Central memory CD8-positive, alpha-beta T cell (primary cell): ENCODE data around the gene OR6B2.
"Not testable (repeated sequence)": the region's sequence is repeated elsewhere in the genome, so short reads cannot be mapped to it uniquely, and the experiment has no call there.

ENCODE experiments used
- ATAC-seq: fragments of 150-1000 bp; cut with Tn5 transposase; replicated peaks from 2 replicates; pipeline ENCODE4 v1.10.0; 2022; ENCODE audit warnings: mild to moderate bottlenecking, moderate FRiP score, moderate number of reproducible peaks; ENCODE audit not compliant: poor library complexity, severe bottlenecking; ENCODE audit errors: extremely low read depth
- DNase-seq, 2 donors: peaks; one replicate each; pipeline ENCODE4 v3.0.0; 2021; ENCODE audit warnings: low spot score in 2 of 2
- H3K27ac Mint-ChIP-seq: one replicate; pipeline ENCODE4 v1.8.0; 2022; ENCODE audit warnings: low read depth, mild to moderate bottlenecking, moderate library complexity, mixed read lengths
- H3K27me3 Mint-ChIP-seq: one replicate; pipeline ENCODE4 v1.8.0; 2022; ENCODE audit warnings: mixed read lengths
- H3K36me3 Mint-ChIP-seq: one replicate; pipeline ENCODE4 v1.8.0; 2022; ENCODE audit warnings: mild to moderate bottlenecking, moderate library complexity, mixed read lengths; ENCODE audit not compliant: insufficient read depth
- H3K4me1 Mint-ChIP-seq: one replicate; pipeline ENCODE4 v1.8.0; 2022; ENCODE audit warnings: mixed read lengths
- H3K4me3 Mint-ChIP-seq: one replicate; pipeline ENCODE4 v1.8.0; 2022; ENCODE audit warnings: mild to moderate bottlenecking, moderate library complexity, mixed read lengths
- H3K9me3 Mint-ChIP-seq: one replicate; pipeline ENCODE4 v1.8.0; 2022; ENCODE audit warnings: mixed read lengths

OR6B2 gene

GRCh38 chr2:240053173-240054155 lies 23.2 kb upstream of the OR6B2 start, which contains the start of gene OR6B3:
TSS of gene OR6B3 (minus strand) at chr2:240053521.
- H3K4me3 Mint-ChIP-seq = no peak within 1 kb of the TSS
- no peaks in the 10 kb centered on the region for H3K9me3 Mint-ChIP-seq
- no peak for ATAC-seq
- peaks cover 6% of the 10 kb centered on the region for H3K4me1 Mint-ChIP-seq
- H3K27me3 Mint-ChIP-seq = peaks cover 62% of the 10 kb centered on the region
- peaks cover 3% of the 10 kb centered on the region for H3K36me3 Mint-ChIP-seq
- no peak for DNase-seq
- H3K27ac Mint-ChIP-seq = no peak within 1 kb of the TSS

GRCh38 chr2:240052524-240052923 lies 22.3 kb upstream of the OR6B2 start:
- ATAC-seq (no peak), DNase-seq (no peak)
- Mint-ChIP-seq H3K4me1 (peaks cover 6% of the 10 kb centered on the region), H3K4me3 (no peak overlapping the region), H3K27me3 (peaks cover 64% of the 10 kb centered on the region), H3K27ac (no peak overlapping the region), H3K9me3 (no peaks in the 10 kb centered on the region), H3K36me3 (peaks cover 3% of the 10 kb centered on the region)

GRCh38 chr2:240051697-240052096 lies 21.5 kb upstream of the OR6B2 start:
- no peak overlapping the region for H3K4me3 Mint-ChIP-seq
- peaks cover 64% of the 10 kb centered on the region for H3K27me3 Mint-ChIP-seq
- no peak for ATAC-seq
- peaks cover 3% of the 10 kb centered on the region for H3K36me3 Mint-ChIP-seq
- peaks cover 6% of the 10 kb centered on the region for H3K4me1 Mint-ChIP-seq
- no peak for DNase-seq
- H3K27ac Mint-ChIP-seq = no peak overlapping the region
- H3K9me3 Mint-ChIP-seq = no peaks in the 10 kb centered on the region

- DNase-seq = no peak
These were observed 20.0 kb upstream of the OR6B2 start for GRCh38 chr2:240050278-240050677.

GRCh38 chr2:240048237-240048636 lies 18.0 kb upstream of the OR6B2 start:
- H3K4me1 Mint-ChIP-seq = no peaks in the 10 kb centered on the region
- H3K36me3 Mint-ChIP-seq = no peaks in the 10 kb centered on the region
- peaks cover 64% of the 10 kb centered on the region for H3K27me3 Mint-ChIP-seq
- ATAC-seq (no peak), DNase-seq (no peak)
- H3K4me3 Mint-ChIP-seq = no peak overlapping the region
- H3K9me3 Mint-ChIP-seq = no peaks in the 10 kb centered on the region
- no peak overlapping the region for H3K27ac Mint-ChIP-seq

More at GRCh38 chr2:240050278-240050677, 20.0 kb upstream of the OR6B2 start:
- H3K4me3 Mint-ChIP-seq = no peak overlapping the region
- no peak for ATAC-seq
- H3K36me3 Mint-ChIP-seq = no peaks in the 10 kb centered on the region
- peaks cover 2% of the 10 kb centered on the region for H3K4me1 Mint-ChIP-seq
- H3K27me3 Mint-ChIP-seq = peaks cover 64% of the 10 kb centered on the region
- H3K9me3 Mint-ChIP-seq = no peaks in the 10 kb centered on the region
- H3K27ac Mint-ChIP-seq = no peak overlapping the region

GRCh38 chr2:240045098-240045497 lies 14.9 kb upstream of the OR6B2 start:
- Mint-ChIP-seq H3K27me3 (peaks cover 65% of the 10 kb centered on the region), H3K36me3 (no peaks in the 10 kb centered on the region), H3K9me3 (no peaks in the 10 kb centered on the region), H3K4me1 (no peaks in the 10 kb centered on the region), H3K4me3 (no peak overlapping the region), H3K27ac (no peak overlapping the region)
- ATAC-seq = no peak
- DNase-seq = no peak

GRCh38 chr2:240044096-240044495 lies 13.9 kb upstream of the OR6B2 start:
- H3K27ac Mint-ChIP-seq, H3K9me3 Mint-ChIP-seq, H3K4me3 Mint-ChIP-seq, H3K36me3 Mint-ChIP-seq, H3K4me1 Mint-ChIP-seq, ATAC-seq, DNase-seq: not testable (repeated sequence)
- H3K27me3 Mint-ChIP-seq = peaks cover 62% of the 10 kb centered on the region

GRCh38 chr2:240043279-240043989 lies 13.2 kb upstream of the OR6B2 start:
- Mint-ChIP-seq H3K36me3 (no peaks in the 10 kb centered on the region), H3K27ac (no peak overlapping the region), H3K9me3 (no peaks in the 10 kb centered on the region), H3K27me3 (peaks cover 55% of the 10 kb centered on the region), H3K4me1 (no peaks in the 10 kb centered on the region), H3K4me3 (no peak overlapping the region)
- DNase-seq (no peak), ATAC-seq (no peak)

- Mint-ChIP-seq H3K27ac (no peak overlapping the region), H3K9me3 (no peaks in the 10 kb centered on the region), H3K36me3 (no peaks in the 10 kb centered on the region), H3K4me3 (no peak overlapping the region), H3K4me1 (no peaks in the 10 kb centered on the region), H3K27me3 (peaks cover 48% of the 10 kb centered on the region)
- no peak for DNase-seq
- no peak for ATAC-seq
These were observed 12.5 kb upstream of the OR6B2 start for GRCh38 chr2:240042740-240043139.

GRCh38 chr2:240041363-240041762 lies 11.1 kb upstream of the OR6B2 start:
- no peak overlapping the region for H3K4me3 Mint-ChIP-seq
- H3K4me1 Mint-ChIP-seq = no peaks in the 10 kb centered on the region
- H3K36me3 Mint-ChIP-seq = no peaks in the 10 kb centered on the region
- no peaks in the 10 kb centered on the region for H3K9me3 Mint-ChIP-seq
- no peak for DNase-seq
- ATAC-seq = no peak
- H3K27ac Mint-ChIP-seq = no peak overlapping the region
- H3K27me3 Mint-ChIP-seq = peaks cover 35% of the 10 kb centered on the region

- no peak overlapping the region for H3K27ac Mint-ChIP-seq
- ATAC-seq (no peak), DNase-seq (no peak)
- H3K27me3 Mint-ChIP-seq = peaks cover 32% of the 10 kb centered on the region
- H3K9me3 Mint-ChIP-seq = no peaks in the 10 kb centered on the region
- H3K4me3 Mint-ChIP-seq = no peak overlapping the region
- no peaks in the 10 kb centered on the region for H3K4me1 Mint-ChIP-seq
- H3K36me3 Mint-ChIP-seq = no peaks in the 10 kb centered on the region
These were observed 7.1 kb upstream of the OR6B2 start for GRCh38 chr2:240037358-240037757.

- DNase-seq = no peak
- H3K4me3 Mint-ChIP-seq = no peak overlapping the region
- no peak overlapping the region for H3K27ac Mint-ChIP-seq
- peaks cover 61% of the 10 kb centered on the region for H3K27me3 Mint-ChIP-seq
- H3K9me3 Mint-ChIP-seq = no peaks in the 10 kb centered on the region
- no peaks in the 10 kb centered on the region for H3K4me1 Mint-ChIP-seq
- ATAC-seq = no peak
- H3K36me3 Mint-ChIP-seq = peaks cover 2% of the 10 kb centered on the region
These were observed 3.1 kb upstream of the OR6B2 start for GRCh38 chr2:240033330-240033678.
